HFFc6 (cell line): ENCODE data around the gene CBS. TPM values are rescaled to one million over a fixed set of nuclear protein-coding genes. Genes with fewer than 3 reads are reported as not detected.
"Not testable (repeated sequence)": the region's sequence is repeated elsewhere in the genome, so short reads cannot be mapped to it uniquely, and the experiment has no call there.

ENCODE experiments used
- DNase-seq: peaks from one replicate; pipeline ENCODE4 v3.0.0-alpha.2; 2018
- H3K27ac Mint-ChIP-seq: 2 replicates; pipeline ENCODE4 v1.8.0; 2020; ENCODE audit warnings: mild to moderate bottlenecking, mixed read lengths
- H3K27me3 Mint-ChIP-seq: 2 replicates; pipeline ENCODE4 v1.8.0; 2021; ENCODE audit warnings: mild to moderate bottlenecking, moderate library complexity, mixed read lengths; ENCODE audit not compliant: insufficient read depth
- H3K36me3 Mint-ChIP-seq: 2 replicates; pipeline ENCODE4 v1.8.0; 2021; ENCODE audit warnings: low read depth, mixed read lengths
- H3K4me1 Mint-ChIP-seq: 2 replicates; pipeline ENCODE4 v1.8.0; 2020; ENCODE audit warnings: low read depth, mixed read lengths
- H3K4me3 Mint-ChIP-seq: 2 replicates; pipeline ENCODE4 v1.8.0; 2020; ENCODE audit warnings: mild to moderate bottlenecking, moderate library complexity, mixed read lengths
- H3K9me3 Mint-ChIP-seq: 2 replicates; pipeline ENCODE4 v1.8.0; 2020; ENCODE audit warnings: mild to moderate bottlenecking, mixed read lengths
- total RNA-seq, 6 experiments: library from RNA; stranded (reverse); fragmentation: NEBNext Ultra II Directional; extraction: Animal tissue kit (Norgen Biotek cat#: 25700); gene quantifications; 2 replicates in 1 of 6; 3 replicates in 5 of 6; pipeline ENCODE4 v1.2.3, GENCODE V29; 2021

Gene CBS
- total RNA-seq, 6 experiments from 2014 or later = 39.8 to 57.0 (median 44.5) TPM

DNA sequence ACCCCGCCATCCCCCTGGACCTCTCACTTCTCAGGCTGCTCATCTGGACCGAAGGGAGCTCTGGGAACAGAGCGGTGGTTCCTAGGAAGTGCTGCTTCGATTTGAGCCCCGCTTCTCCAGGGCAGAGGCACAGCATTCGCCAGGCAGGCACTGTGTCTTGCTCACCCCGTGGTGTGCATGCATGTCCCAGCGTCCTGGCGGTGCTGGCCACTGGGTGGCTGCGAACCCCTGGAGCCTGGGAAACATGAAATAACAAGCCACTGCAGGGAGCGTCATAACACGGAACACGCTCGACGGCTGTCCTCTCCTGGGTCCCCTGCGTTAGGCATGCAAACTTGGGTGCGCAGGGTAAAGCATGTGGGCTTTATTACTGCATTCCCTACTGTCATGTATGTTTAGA is 13.8 kb upstream of the CBS start:
- H3K27ac Mint-ChIP-seq, H3K4me1 Mint-ChIP-seq: not testable (repeated sequence)

DNA sequence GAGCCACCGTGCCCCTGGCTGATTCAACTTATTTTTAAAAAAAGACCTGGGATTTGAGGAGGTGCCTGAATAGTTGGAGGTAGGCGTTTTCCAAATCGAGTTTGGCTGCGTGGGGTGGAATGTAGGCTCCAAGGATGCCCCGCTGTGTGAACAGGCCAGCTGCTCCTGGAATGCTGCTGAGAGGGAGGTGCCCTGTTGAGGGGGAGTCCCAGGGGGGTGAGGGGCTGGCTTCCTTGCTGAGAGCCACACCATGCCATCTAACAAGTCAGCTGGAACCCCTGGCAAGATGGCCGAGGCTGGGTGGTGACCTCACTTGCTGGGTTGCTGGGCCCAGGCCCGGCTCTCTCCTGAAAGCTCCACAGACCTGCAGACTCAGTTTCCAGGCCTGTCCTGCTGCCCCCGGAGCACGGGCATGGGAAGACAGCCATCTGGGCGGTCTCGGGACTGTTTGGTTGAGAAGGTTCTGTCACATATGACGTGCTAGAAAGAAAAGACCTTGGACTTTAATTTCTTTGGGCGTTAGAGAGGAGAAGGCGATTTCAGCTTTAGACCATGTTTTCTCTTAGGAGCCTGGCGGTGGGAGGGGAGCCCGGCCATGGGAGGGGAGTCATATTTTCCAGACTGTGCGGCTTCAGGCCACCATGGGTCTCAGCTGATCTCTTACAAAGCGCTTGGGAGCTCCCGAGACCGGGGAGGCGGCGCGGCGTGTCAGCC is 7.1 kb upstream of the CBS start:
- not testable (repeated sequence) for H3K4me3 Mint-ChIP-seq, H3K9me3 Mint-ChIP-seq, H3K36me3 Mint-ChIP-seq, H3K27ac Mint-ChIP-seq, H3K27me3 Mint-ChIP-seq, H3K4me1 Mint-ChIP-seq, DNase-seq

More for the DNA sequence above, 13.8 kb upstream of the CBS start:
- not testable (repeated sequence) for H3K27me3 Mint-ChIP-seq, H3K36me3 Mint-ChIP-seq, DNase-seq, H3K4me3 Mint-ChIP-seq, H3K9me3 Mint-ChIP-seq

DNA sequence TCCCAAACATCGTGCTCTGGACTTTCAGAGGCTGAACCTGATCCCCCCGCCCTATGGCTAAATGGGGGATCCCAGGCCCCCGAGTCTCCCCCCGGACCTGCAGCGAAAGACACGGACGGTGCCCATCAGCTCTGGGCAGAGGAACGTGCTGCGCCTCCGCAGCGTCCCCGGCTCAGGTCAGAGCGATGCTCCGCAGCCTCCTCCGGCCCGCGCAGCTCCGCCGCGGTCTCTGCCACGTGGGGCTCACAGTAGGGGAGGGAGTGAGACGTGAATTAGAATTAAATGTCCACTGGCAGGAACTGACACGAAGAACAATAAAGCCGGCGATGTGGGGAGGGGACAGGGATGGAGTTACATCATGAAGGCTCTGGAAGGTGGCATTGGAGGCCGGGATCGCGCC is 1.0 kb upstream of the CBS start:
- H3K4me3 Mint-ChIP-seq = not testable (repeated sequence)

DNA sequence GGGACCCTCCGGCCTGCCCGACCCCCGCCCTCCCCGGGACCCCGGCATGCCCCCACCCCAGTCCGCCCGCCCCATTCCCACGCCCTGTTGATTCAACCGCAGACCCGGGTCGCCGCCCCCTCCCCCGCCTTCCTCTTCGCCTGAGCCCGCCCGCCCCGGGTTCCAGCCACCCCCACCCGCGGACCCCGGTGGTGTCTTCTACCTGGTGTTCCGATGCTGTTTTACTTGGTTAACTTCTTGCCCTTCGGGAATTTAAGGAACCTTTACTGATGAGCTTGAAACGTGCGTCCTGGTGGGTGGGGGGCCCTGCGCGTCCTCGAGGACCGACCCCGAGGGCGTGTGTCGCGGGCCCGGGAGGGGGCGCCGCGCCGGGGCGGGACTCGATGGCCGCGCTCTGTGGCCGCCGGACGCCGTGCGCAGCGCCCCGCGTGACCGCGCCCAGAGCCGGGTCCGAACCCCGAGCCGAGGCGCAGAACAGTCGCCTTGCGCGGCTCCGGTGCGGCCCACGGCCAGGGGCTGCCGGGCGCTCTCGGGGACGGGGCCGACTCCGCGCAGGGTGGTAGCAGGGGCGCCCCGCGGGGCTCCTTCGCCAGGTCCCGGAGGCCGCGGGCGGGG is 495 bp upstream of the CBS start:
- H3K9me3 Mint-ChIP-seq = not testable (repeated sequence)

More for the DNA sequence above, 1.0 kb upstream of the CBS start:
- DNase-seq, H3K27ac Mint-ChIP-seq, H3K27me3 Mint-ChIP-seq, H3K9me3 Mint-ChIP-seq, H3K36me3 Mint-ChIP-seq, H3K4me1 Mint-ChIP-seq: not testable (repeated sequence)

DNA sequence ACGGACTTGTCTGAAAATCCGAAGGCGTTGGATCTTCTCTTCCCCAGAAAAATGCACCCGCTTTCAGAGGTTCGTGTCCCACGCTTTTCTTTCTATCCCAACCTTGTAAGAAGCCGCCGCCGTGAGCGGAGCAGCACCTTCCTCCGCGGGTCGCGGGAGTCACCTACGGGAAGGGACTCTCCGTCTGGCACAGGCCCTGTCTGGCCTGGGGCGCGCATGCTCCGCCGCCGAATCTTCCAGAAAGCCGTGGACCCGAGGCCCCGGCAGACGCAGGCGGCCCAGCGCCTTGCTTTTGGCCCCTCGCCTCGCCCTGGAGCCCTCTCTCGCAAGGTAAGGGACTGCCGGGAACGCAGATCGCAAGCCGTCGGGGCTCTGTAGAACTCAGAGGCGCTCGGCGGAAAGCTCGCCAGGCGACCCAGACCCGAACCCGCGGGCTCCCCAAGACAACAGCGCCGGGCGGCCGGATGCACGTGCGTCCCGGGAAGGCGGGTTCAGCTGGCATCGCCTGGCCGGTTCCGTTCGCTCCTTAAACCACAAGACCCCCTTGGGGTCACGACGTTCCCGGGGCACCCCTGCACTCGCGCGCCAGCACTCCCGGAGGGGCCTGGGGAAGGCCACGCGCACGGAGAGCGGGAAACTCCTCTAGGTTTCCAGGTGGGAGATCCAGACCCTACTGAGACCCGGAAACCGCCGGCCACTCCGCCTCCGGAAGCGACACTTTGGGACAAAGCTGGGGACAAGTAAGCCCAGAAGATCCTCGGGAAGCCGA is 1.1 kb downstream of the CBS start:
- not testable (repeated sequence) for H3K27me3 Mint-ChIP-seq, H3K27ac Mint-ChIP-seq, H3K9me3 Mint-ChIP-seq, DNase-seq, H3K4me1 Mint-ChIP-seq, H3K4me3 Mint-ChIP-seq, H3K36me3 Mint-ChIP-seq

More for the DNA sequence above, 495 bp upstream of the CBS start:
- not testable (repeated sequence) for H3K27ac Mint-ChIP-seq, H3K4me3 Mint-ChIP-seq, H3K36me3 Mint-ChIP-seq, H3K27me3 Mint-ChIP-seq, H3K4me1 Mint-ChIP-seq, DNase-seq

DNA sequence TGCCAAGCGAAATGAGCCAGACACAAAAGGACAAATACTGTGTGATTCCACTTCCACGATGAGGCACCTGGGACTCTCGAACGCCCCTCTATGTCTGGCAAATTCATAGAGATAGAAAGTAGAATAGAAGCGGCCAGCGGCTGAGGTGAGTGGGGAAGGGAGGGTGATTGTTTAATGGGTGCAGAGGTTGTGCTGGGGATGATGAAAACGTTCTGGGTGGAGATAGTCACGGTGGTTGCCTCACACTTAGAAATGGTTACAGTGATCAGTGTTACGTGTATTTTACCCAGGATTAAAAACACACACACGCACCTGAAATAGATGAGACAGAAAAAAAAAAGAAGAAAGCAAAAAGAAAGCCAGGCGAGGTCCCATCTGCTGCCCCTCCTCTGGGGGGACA is 2.9 kb downstream of the CBS start:
- not testable (repeated sequence) for H3K4me1 Mint-ChIP-seq, H3K27me3 Mint-ChIP-seq

DNA sequence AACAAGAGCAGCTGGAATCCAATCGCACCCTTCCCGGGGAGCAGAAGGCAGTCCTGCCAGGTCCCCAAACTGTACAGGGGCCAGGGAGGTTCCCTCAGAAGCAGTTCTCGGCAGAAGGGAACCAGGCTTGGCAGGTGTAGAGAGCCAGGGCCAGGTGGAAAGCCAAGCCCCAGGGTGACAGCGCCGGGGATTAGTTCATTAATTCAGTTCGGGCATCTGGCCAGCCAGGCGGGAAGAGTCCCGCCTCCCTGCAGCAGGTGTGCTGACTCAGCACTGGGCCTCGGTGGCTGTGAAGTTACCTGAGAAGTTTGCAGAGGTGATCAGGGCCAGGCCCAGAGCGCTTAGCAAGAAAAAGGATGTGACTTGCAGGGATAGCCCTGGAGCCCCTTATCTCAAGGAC is 6.0 kb downstream of the CBS start:
- not testable (repeated sequence) for H3K9me3 Mint-ChIP-seq, H3K36me3 Mint-ChIP-seq

More for the DNA sequence above, 2.9 kb downstream of the CBS start:
- not testable (repeated sequence) for H3K27ac Mint-ChIP-seq, H3K36me3 Mint-ChIP-seq, H3K9me3 Mint-ChIP-seq, DNase-seq, H3K4me3 Mint-ChIP-seq

DNA sequence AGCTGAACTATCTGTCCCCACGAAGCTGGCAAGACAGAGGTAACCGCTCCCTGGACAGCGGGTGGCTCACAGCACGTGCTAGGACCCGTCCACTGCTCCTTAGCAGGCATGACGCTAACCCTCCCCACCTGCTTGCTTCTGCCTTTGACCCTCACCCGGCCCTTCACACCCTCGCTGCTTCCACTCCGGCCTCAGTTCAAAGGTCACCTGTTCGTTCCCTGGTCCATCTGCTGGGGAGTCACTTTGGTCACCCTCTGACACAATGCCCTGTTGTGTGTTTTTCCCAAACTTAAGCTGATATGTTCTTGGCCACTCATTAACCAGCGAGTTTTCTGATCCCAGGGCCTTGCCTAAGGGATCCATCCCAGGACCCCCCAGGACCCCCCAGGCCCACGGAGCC is 7.6 kb downstream of the CBS start:
- not testable (repeated sequence) for DNase-seq

More for the DNA sequence above, 6.0 kb downstream of the CBS start:
- H3K27ac Mint-ChIP-seq, DNase-seq, H3K4me3 Mint-ChIP-seq, H3K4me1 Mint-ChIP-seq, H3K27me3 Mint-ChIP-seq: not testable (repeated sequence)

DNA sequence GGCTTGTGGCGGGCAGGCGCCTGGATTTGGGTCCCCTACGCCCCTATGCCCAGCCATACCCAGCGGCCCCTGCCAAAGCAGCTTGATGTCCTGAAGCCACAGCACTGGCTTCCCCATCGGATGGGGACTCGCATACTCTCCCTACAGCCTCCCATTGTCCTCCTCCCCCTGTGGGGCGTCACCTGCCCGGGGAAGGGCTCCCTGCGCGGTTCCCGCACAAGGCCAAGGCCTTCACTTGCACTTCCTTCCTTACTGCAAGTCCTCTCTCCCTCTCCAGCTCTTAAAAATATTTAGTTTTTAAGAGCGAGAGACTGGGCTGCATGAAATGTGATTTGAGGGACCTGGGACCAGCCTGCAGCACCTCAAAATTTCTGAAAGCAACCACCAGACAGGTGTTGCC is 8.9 kb downstream of the CBS start:
- not testable (repeated sequence) for H3K27me3 Mint-ChIP-seq, H3K36me3 Mint-ChIP-seq, DNase-seq, H3K9me3 Mint-ChIP-seq, H3K4me3 Mint-ChIP-seq, H3K27ac Mint-ChIP-seq, H3K4me1 Mint-ChIP-seq

More for the DNA sequence above, 7.6 kb downstream of the CBS start:
- H3K9me3 Mint-ChIP-seq, H3K4me3 Mint-ChIP-seq, H3K36me3 Mint-ChIP-seq, H3K4me1 Mint-ChIP-seq, H3K27ac Mint-ChIP-seq, H3K27me3 Mint-ChIP-seq: not testable (repeated sequence)

DNA sequence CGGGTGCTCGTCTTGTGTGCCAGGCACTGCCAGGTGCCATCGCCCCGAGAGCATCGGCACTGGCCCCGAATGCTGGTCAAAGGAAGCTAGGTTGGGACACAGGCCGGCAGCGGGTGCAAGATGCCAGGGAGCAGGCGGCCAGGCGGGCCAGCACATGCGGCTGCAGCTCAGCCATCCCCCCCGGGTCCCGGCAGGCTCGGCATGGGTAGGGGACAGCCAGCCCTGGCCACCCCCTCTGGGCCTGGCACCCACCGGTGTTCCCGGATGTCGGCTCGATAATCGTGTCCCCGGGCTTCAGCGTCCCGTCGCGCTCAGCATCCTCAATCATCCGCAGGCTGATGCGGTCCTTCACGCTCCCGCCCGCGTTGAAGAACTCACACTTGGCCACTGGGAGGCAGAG is 9.6 kb downstream of the CBS start:
- H3K27ac Mint-ChIP-seq, H3K9me3 Mint-ChIP-seq, H3K27me3 Mint-ChIP-seq, H3K36me3 Mint-ChIP-seq, H3K4me3 Mint-ChIP-seq, DNase-seq, H3K4me1 Mint-ChIP-seq: not testable (repeated sequence)

DNA sequence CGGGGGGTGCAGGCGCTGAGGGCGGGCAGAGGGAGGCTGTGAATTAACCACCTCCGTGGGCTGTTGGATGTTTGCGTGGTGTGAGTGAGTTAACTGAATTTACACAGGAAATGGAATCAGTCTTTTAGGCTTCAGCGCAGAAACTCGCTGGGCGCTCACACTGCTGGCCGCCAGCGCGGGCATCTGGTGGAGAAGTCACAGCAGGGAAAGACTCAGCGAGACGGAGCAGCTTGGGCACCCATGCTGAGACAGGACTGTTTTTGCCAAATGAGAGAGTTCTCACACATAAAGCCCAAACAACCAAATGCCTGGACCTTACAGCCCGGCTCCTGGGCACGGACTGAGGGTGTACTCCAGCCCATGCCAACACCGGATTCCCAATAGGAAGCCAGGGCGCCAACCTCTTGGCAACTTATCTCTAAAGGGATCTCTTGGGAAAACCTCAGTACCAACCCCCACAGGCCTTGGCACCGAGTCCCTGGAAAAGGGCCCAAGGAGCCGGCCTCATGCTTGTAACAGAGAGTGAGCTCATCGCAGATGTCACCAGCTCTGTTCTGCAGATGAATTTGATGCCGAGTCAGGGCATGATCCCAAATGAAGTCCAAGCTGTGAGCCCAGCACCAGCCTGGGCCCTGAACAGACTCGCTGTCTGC is 11.2 kb downstream of the CBS start:
- not testable (repeated sequence) for H3K27me3 Mint-ChIP-seq, DNase-seq, H3K9me3 Mint-ChIP-seq, H3K27ac Mint-ChIP-seq, H3K36me3 Mint-ChIP-seq, H3K4me3 Mint-ChIP-seq, H3K4me1 Mint-ChIP-seq

DNA sequence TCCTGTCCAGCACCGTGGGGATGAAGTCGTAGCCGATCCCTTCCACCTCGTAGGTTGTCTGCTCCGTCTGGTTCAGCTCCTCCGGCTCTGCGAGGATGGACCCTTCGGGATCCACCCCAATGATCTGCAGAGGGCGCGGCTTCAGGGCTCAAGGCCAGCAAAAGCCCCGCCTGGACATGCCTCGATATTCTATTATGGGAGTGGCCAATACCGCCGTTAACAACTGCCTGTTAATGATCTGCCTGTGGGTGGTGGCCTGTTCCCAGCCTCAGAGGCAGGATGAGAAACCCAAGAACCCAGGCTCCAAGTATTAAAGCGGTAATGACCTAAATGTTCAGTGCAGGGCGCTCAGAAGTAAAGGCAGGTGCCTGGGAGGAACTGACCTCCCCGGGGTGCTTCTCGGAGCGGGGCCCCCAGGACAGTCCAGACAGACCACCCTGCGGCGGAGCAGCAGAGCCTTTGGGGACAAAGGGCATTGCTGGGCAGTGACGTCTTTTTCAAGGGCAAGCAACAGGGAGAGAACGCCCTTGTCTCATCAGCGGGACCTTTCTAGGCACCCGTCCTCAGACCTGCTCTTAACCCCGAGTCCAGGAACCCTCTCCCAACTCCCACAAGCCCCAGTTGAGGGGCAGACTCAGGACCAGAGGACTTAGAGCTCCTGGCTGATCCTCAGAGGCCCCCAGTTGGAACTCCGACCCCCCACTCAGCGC is 12.5 kb downstream of the CBS start:
- not testable (repeated sequence) for DNase-seq, H3K4me3 Mint-ChIP-seq, H3K27me3 Mint-ChIP-seq, H3K27ac Mint-ChIP-seq, H3K4me1 Mint-ChIP-seq, H3K9me3 Mint-ChIP-seq, H3K36me3 Mint-ChIP-seq

DNA sequence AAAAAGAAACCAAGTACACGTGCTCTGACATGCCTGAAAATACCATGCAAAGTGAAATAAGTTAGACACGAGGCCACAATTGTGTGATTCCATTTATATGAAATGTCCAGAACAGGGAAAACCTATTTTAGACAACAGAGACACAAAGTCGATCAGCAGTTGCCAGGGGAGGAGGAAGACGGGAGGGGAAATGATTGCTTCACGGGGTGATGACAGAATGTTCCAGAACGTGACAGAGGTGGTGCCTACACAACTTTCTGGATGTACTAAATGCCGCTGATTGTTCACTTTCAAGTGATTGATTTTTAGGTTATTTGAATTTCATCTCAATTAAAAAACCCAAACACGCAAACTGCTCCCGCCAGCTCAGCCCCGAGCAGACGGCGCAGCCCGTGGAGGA is 22.5 kb downstream of the CBS start:
- H3K27me3 Mint-ChIP-seq, H3K4me3 Mint-ChIP-seq, H3K4me1 Mint-ChIP-seq, H3K27ac Mint-ChIP-seq, H3K36me3 Mint-ChIP-seq, H3K9me3 Mint-ChIP-seq, DNase-seq: not testable (repeated sequence)
